ENCODE data around the gene RRBP1.
"Not testable (repeated sequence)": the region's sequence is repeated elsewhere in the genome, so short reads cannot be mapped to it uniquely, and the experiment has no call there.

RRBP1 gene

GRCh38 chr20:17709361-17710293, 27.6 kb upstream of the RRBP1 start:
- DNase-seq, result no peak

- no peak for DNase-seq
Measured at GRCh38 chr20:17708675-17709360, 26.8 kb upstream of the RRBP1 start.

GRCh38 chr20:17707951-17708350, 25.9 kb upstream of the RRBP1 start:
- not testable (repeated sequence) for DNase-seq

- DNase-seq, result no peak
Measured at GRCh38 chr20:17706632-17707031, 24.6 kb upstream of the RRBP1 start.

- DNase-seq, result no peak
Measured at GRCh38 chr20:17705916-17706315, 23.9 kb upstream of the RRBP1 start.

DNA sequence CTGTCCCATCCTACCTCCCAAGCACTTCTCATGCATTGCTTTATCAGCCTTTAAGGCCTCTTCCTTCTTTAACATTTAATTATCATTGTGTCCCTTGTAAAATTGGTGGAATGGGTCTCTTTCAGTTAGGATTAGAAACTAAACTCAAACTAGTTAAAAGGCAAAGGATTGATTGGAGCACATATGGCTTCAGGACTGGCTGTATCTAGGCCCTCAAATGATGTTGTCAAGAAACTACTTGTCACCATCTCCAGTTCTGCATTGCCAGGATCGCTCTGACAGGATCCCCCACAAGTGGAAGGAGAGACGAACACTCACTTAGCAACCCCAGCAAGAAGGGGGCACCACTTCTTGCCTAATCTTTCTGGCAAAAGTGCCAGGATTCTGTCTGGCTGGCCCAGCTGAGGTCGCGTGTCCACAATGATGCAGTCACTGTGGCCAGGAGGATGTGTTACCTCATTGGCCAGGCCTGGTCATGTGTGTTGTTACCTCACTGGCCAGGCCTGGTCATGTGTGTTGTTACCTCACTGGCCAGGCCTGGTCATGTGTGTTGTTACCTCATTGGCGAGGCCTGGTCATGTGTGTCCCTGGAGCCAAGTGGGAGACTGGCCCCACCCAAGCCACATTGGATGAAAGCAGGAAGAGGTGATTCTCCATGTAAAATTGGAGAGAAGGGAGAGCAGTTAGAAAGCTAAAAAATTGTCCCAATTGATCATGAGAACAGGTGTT, 22.7 kb upstream of the RRBP1 start:
- DNase-seq, result no peak

DNA sequence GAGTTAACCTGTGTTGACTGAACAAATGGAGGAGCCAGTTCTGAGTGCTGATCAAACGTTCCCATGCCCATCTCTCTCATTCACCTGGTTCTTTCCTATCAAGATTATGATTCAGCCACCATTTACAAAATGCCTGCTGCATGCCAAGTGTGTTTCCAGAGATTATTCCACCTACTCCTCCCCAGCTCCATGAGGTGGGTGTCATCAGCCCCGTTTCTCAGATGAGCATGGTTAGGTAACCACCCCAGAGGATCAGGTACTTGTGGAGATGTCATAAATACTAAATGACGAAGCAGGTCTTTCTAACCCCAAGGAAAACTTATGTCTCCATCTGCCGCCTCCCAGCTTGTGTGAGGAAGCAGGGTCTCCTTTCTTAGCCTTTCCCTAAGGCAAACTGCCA, 19.8 kb upstream of the RRBP1 start:
- no peak for DNase-seq

- DNase-seq, result no peak
Measured at GRCh38 chr20:17700637-17701036, 18.6 kb upstream of the RRBP1 start.

DNA sequence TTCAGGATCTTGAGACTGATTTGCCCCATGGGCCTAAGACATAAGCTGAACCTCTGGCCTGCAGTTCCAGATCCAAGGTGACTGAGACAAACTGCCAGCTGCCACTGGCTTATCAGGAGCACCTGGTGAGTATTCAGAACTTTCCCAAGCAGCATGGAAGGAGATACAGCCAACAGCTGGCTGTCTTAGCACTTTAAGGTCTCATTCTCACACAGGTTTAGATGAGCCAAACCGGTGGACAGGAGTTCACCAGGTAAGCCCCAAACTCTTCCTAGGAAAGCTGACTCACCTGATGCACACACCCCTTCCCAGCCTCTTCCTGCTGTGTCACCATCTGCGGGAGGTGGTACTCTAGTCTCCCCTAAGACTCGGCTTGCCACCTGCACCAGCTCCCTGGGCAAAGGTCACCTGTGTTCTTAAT, 17.9 kb upstream of the RRBP1 start, which contains the start of gene BANF2:
TSS of gene BANF2 (plus strand) at position 36 of the 421 bp plus-strand sequence. CDS start 25,060 bp downstream, outside the sequence.
- no peak for DNase-seq

DNA sequence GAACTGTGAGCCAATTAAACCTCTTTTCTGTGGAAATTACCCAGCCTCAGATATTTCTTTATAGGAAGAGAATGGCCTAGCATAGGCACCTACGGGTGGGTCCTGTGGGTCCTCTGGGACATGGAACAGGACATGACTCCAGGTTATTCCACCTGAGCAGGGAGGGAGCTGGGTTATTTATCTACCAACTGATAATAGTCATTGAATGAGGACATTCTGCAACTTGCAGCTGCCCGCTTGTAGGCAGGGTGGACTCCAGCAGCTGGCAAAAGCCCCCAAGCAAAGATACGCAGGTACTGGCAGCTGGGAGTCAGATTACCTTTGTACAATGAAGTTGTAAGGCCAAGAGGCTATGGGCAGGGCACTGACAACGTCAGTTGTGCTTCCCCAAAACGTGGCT, 16.3 kb upstream of the RRBP1 start:
- peak; percentile 49 for DNase-seq

DNA sequence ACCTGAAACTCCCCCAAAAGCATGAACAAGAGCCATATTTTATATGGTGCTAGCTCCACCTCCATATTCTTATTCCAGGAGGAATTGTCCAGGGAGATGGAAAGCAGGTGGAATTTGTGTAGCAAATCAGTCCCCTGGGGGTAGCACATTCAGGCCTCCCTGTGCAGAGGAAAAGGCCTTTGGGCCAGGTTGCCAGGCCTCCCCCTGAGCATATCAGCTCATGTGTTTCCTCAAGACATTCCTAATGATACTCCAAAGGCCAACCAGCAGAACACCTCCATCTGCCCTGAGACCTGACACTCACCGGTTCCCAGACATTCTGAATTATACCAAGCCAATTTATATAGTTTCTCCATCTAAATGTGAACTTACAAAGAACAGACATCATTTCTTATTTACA, 15.1 kb upstream of the RRBP1 start:
- DNase-seq, result no peak

GRCh38 chr20:17696287-17696686, 14.2 kb upstream of the RRBP1 start:
- no peak for DNase-seq

- DNase-seq, result no peak
Measured at GRCh38 chr20:17694767-17695166, 12.7 kb upstream of the RRBP1 start.

- no peak for DNase-seq
Measured at GRCh38 chr20:17693444-17694001, 11.5 kb upstream of the RRBP1 start.

GRCh38 chr20:17691758-17692157, 9.7 kb upstream of the RRBP1 start:
- no peak for DNase-seq

- DNase-seq, result no peak
Measured at GRCh38 chr20:17690144-17690543, 8.1 kb upstream of the RRBP1 start.

DNA sequence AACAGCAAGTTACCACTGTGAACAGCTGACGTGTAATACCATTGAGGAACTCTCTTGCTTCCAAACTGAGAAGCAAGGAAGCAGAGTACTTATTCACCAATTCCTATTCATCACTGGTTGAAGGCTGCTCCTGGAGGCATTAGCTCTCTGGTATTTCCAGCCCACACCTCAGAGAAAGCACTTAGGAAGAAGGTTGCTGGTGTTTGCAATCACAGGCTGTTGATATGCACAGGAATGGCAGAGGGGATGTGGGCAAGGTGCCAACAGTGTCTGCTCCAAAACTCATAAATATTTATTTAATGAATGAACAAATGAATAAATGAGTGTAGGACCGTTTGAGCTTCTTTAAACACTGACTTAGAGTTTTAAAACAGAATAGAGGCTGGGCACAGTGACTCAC, 6.9 kb upstream of the RRBP1 start:
- DNase-seq, result no peak

GRCh38 chr20:17687800-17688199, 5.8 kb upstream of the RRBP1 start:
- no peak for DNase-seq

GRCh38 chr20:17685168-17685567, 3.1 kb upstream of the RRBP1 start:
- no peak for DNase-seq

DNA sequence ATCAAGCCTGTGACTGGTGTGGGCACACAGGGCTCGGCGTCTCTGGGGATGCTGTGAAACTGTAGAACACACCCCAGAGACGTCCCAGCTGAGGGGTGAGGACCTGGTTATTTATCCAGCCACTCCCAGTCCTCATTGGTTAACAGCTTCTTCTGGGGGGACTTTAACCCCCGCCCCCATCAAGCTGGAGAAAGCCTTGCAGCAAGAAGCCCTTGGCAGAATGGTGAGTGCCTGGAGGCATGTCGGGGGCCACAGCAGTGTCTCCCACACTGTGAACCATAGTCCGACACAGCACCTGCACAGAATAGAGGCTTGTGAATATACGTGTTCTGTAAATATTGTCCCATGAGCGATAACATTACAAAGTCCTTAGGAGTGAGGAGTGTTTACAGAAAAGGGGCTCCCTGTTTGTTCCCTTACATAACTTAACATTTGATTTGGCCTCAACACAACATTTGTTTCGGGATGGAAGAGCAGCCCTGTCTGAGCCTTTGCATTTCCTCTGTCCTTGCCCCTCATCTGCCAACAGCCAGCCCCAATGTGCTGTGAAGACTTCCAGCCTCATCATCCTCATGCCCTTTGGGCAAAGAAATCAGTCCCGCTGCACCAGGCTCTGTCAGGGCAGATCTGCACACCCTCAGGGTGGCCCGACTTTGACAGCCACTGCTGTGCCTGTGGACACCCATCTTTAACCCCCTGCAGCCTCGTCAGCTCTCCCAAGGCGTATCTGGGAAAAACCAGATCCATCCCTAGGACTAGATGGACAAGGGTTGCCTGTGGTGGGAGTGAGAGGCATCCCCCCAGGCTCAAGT, 2.2 kb upstream of the RRBP1 start:
- peak; percentile 53 for DNase-seq

DNA sequence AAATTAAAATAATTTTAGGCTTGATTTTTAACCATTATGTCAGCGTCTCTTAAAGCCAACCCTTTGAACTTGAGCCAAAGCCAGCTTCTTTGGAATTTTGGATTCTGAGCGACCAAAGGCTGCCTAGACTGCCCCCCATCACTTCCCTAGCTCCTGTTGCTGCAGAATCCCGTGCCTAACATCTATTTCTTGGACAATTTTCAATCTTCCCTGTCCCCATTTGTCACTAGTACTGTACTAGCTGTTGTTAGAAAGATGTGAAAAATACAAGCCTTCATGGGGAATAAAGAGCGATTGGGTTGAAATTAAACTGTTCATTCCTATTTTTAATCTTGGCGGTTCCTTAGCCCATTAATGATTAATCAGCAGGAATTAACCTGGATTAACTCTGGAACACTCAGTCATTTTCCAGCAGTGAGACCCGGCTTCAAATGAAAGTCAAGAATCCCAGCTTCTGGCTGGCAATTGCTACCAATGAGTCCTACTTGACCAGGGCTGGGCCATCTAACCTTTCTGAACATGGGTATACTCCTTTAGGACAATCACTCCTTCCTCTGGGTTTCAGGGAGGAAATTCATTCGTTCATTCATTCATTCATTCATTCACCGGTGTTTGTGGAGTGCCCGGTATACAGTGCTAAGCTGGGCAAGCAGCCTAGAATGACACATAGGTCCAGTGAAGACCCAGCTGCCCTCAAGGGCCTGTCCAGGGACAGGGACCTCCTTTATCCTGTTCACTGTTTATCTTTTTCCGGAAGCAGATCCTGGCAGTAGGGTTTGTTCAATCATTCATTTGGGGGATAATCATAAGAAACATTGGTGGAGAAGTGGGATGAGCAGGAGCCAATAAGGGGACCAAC, 1.4 kb upstream of the RRBP1 start:
- no peak for DNase-seq

Measured in NCI-H2029 treated with DMSO at 0.1 percent for 48 hours (cell line).